T-helper 2 cell treated with Interferon-gamma antibody and Interleukin-4, amounts not matched to agents 100 ng/mL and 5 ng/mL, for 36 hours (primary cell): ENCODE measurements around the gene PRPF38B. TPM values are rescaled to one million over a fixed set of nuclear protein-coding genes. Genes with fewer than 3 reads are reported as not detected.
"Not testable (repeated sequence)": the region's sequence is repeated elsewhere in the genome, so short reads cannot be mapped to it uniquely, and the experiment has no call there.

Experiments used
- intact Hi-C: fragments of 100-400 bp; cut with micrococcal nuclease; formaldehyde crosslinking; loops from one replicate; pipeline ENCODE4 v1.15.1; 2023
- total RNA-seq: library from RNA; stranded (reverse); gene quantifications from 2 replicates; pipeline ENCODE4 v1.2.3, GENCODE V29; 2022

The PRPF38B gene
- total RNA-seq, result 81.2 and 84.0 TPM in 2 replicates

- intact Hi-C loops, result loop anchor here (1.0 to 5.0 kb wide), 12 partner anchors 12 to 491 kb away; partner anchors contain the start of genes CLCC1, HENMT1, SLC25A24 and STXBP3
Observed at GRCh38 chr1:108691942-108692723, at the start of gene PRPF38B. PRPF38B (plus strand) TSS chr1:108692310; CDS start chr1:108692592, 282 bp downstream.

- intact Hi-C loops, result loop anchor here (1.0 to 10.0 kb wide), 6 partner anchors 52 to 856 kb away; partner anchors contain the start of gene VAV3
Observed at GRCh38 chr1:108643492-108644335, 48.4 kb upstream of the PRPF38B start.

GRCh38 chr1:108644984-108645383 is 47.1 kb upstream of the PRPF38B start:
- intact Hi-C loops, result loop anchor here (5.0 to 10.0 kb wide), 4 partner anchors 102 to 858 kb away; partner anchors contain the start of genes SLC25A24, STXBP3 and VAV3

GRCh38 chr1:108645564-108646184 is 46.4 kb upstream of the PRPF38B start:
- intact Hi-C loops, result loop anchor here (5.0 to 10.0 kb wide), 3 partner anchors 102 to 681 kb away; partner anchors contain the start of genes SLC25A24, STXBP3 and VAV3

GRCh38 chr1:108646265-108646647 is 45.9 kb upstream of the PRPF38B start:
- intact Hi-C loops, result loop anchor here (5.0 to 10.0 kb wide), 3 partner anchors 101 to 681 kb away; partner anchors contain the start of genes SLC25A24, STXBP3 and VAV3

GRCh38 chr1:108646648-108647269 is 45.4 kb upstream of the PRPF38B start:
- intact Hi-C loops, result loop anchor here (1.0 to 10.0 kb wide), 5 partner anchors 15 to 682 kb away; partner anchors contain the start of genes HENMT1, PRPF38B, SLC25A24 and STXBP3

- intact Hi-C loops, result no loop called here
Observed at GRCh38 chr1:108653431-108654105, 38.5 kb upstream of the PRPF38B start.

GRCh38 chr1:108657356-108658080 is 34.6 kb upstream of the PRPF38B start:
- intact Hi-C loops, result no loop called here

GRCh38 chr1:108661030-108661609 is 31.0 kb upstream of the PRPF38B start, which contains the start of gene HENMT1:
HENMT1 (minus strand) TSS chr1:108661093; CDS start chr1:108659884, 1,209 bp downstream.
- intact Hi-C loops, result loop anchor here (1.0 to 5.0 kb wide), 4 partner anchors 14 to 100 kb away; partner anchors contain the start of genes PRPF38B and STXBP3

- intact Hi-C loops, result loop anchor here (5.0 kb wide), 1 partner anchor 84 kb away; the partner anchor contains the start of gene STXBP3
Observed at GRCh38 chr1:108663074-108663473, 29.0 kb upstream of the PRPF38B start.

GRCh38 chr1:108664481-108664880 is 27.6 kb upstream of the PRPF38B start:
- intact Hi-C loops, result loop anchor here (5.0 kb wide), 1 partner anchor 83 kb away; the partner anchor contains the start of gene STXBP3

- intact Hi-C loops, result no loop called here
Observed at GRCh38 chr1:108665067-108665466, 27.0 kb upstream of the PRPF38B start.

GRCh38 chr1:108665771-108666170 is 26.3 kb upstream of the PRPF38B start:
- intact Hi-C loops, result no loop called here

- intact Hi-C loops, result not testable (repeated sequence)
Observed at GRCh38 chr1:108667422-108667821, 24.7 kb upstream of the PRPF38B start.

GRCh38 chr1:108668777-108669176 is 23.3 kb upstream of the PRPF38B start:
- intact Hi-C loops, result no loop called here

GRCh38 chr1:108669679-108670078 is 22.4 kb upstream of the PRPF38B start:
- intact Hi-C loops, result no loop called here

GRCh38 chr1:108670131-108670773 is 21.9 kb upstream of the PRPF38B start:
- intact Hi-C loops, result no loop called here

GRCh38 chr1:108671143-108671542 is 21.0 kb upstream of the PRPF38B start:
- intact Hi-C loops, result no loop called here
